Measurements from ENCODE around the gene NOCT.

NOCT gene

DNA sequence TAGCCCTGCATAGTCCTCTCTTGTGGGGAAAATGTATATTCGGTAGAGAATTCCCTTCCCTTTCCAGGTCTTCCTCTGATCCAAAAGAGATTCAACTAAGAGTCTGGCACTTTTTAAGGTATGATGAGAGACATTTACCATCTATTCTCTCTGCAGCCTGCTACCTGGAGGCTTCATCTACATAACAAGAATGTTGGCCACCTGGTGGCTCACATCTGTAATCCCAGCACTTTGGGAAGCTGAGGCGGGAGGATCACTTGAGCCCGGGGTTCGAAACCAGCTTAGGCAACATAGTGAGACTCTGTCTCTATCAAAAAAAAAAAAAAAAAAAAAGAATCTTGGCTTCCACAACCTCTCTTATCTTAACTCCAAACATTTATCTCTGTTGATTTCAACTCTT lies 40.4 kb upstream of the NOCT start:
- no peak overlapping the region for H3K9ac ChIP-seq (ENCODE audit: low read length)
- no peak overlapping the region for H2AFZ ChIP-seq (ENCODE audit: low read length)
- no peak overlapping the region for H3K27ac ChIP-seq (ENCODE audit: low read length)
- no peaks in the 10 kb centered on the region for H3K9me3 ChIP-seq (replicated peaks; ENCODE audit: insufficient read depth, low read length)
- H3K4me1 ChIP-seq (ENCODE audit: low read length): no peaks in the 10 kb centered on the region
- no peaks in the 10 kb centered on the region for H3K9me2 ChIP-seq (replicated peaks; ENCODE audit: insufficient read depth, low read length)
- no peaks in the 10 kb centered on the region for H3K27me3 ChIP-seq (replicated peaks; ENCODE audit: insufficient read depth, low read length)
- no peaks in the 10 kb centered on the region for H4K20me1 ChIP-seq (ENCODE audit: insufficient read depth, low read length)
- H3F3A ChIP-seq (ENCODE audit: insufficient read depth, low read length): no peaks in the 10 kb centered on the region
- no peak for TF ChIP-seq EZH2 (optimal IDR thresholded peaks at IDR 0.05; ENCODE audit: low read depth, low read length)
- no peak overlapping the region for H3K4me2 ChIP-seq (ENCODE audit: low read depth, low read length)
- no peak for DNase-seq
- H3K4me3 ChIP-seq (ENCODE audit: low read length): no peak overlapping the region
- no peaks in the 10 kb centered on the region for H3K79me2 ChIP-seq (ENCODE audit: low read length)
- no peaks in the 10 kb centered on the region for H3K36me3 ChIP-seq (replicated peaks; ENCODE audit: insufficient read depth, low read length)

DNA sequence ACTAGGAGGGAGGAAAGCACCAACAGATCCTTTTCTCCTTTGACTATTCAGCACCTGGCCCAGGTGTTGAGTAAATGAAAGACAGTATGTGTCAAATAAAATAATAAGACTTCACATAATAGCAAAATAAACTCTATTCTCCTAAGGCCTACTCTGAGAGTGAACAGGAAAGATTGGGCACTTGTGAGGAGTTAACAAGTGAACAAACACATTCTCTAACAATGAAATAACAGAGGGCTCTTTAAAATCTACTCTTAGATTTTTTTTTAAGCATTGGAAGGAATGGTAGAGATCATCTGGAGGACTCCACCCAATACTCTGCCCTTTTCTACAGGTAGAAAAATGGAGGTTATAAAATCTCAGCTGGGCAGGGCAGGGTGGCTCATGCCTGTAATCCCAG lies 39.1 kb upstream of the NOCT start:
- no peaks in the 10 kb centered on the region for H4K20me1 ChIP-seq (ENCODE audit: insufficient read depth, low read length)
- H2AFZ ChIP-seq (ENCODE audit: low read length): no peak overlapping the region
- no peaks in the 10 kb centered on the region for H3K79me2 ChIP-seq (ENCODE audit: low read length)
- H3K27ac ChIP-seq (ENCODE audit: low read length): no peak overlapping the region
- no peaks in the 10 kb centered on the region for H3K36me3 ChIP-seq (replicated peaks; ENCODE audit: insufficient read depth, low read length)
- H3K4me2 ChIP-seq (ENCODE audit: low read depth, low read length): no peak overlapping the region
- no peak overlapping the region for H3K9ac ChIP-seq (ENCODE audit: low read length)
- no peaks in the 10 kb centered on the region for H3K9me3 ChIP-seq (replicated peaks; ENCODE audit: insufficient read depth, low read length)
- no peak for DNase-seq
- no peaks in the 10 kb centered on the region for H3K4me1 ChIP-seq (ENCODE audit: low read length)
- no peaks in the 10 kb centered on the region for H3K27me3 ChIP-seq (replicated peaks; ENCODE audit: insufficient read depth, low read length)
- H3F3A ChIP-seq (ENCODE audit: insufficient read depth, low read length): no peaks in the 10 kb centered on the region
- H3K9me2 ChIP-seq (replicated peaks; ENCODE audit: insufficient read depth, low read length): no peaks in the 10 kb centered on the region
- TF ChIP-seq EZH2phosphoT487 (IDR thresholded peaks at IDR 0.05; ENCODE audit: low read length) (no peak), EZH2 (optimal IDR thresholded peaks at IDR 0.05; ENCODE audit: low read depth, low read length) (no peak)
- TF ChIP-seq, protein P1, sequence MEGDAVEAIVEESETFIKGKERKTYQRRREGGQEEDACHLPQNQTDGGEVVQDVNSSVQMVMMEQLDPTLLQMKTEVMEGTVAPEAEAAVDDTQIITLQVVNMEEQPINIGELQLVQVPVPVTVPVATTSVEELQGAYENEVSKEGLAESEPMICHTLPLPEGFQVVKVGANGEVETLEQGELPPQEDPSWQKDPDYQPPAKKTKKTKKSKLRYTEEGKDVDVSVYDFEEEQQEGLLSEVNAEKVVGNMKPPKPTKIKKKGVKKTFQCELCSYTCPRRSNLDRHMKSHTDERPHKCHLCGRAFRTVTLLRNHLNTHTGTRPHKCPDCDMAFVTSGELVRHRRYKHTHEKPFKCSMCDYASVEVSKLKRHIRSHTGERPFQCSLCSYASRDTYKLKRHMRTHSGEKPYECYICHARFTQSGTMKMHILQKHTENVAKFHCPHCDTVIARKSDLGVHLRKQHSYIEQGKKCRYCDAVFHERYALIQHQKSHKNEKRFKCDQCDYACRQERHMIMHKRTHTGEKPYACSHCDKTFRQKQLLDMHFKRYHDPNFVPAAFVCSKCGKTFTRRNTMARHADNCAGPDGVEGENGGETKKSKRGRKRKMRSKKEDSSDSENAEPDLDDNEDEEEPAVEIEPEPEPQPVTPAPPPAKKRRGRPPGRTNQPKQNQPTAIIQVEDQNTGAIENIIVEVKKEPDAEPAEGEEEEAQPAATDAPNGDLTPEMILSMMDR (IDR thresholded peaks at IDR 0.05; ENCODE audit: low read length): no peak
- no peak overlapping the region for H3K4me3 ChIP-seq (ENCODE audit: low read length)

DNA sequence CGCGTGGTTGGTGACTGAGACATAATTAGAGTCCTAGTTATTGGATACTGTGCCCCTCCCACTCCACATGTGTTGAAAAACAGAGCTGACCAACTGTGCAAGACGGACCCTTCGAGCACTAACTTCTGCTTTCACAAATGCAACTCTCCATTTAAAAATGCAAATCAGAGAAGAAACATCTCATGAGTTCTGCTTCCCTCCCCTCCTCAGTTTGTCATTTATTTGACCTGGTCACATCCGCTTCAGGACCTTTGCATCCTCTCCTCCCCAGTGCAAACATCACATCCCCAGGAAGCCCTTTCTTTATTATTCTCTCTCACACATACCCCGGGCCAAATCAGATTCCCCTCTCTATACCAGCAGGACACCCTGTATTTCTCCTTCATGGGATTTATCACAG lies 38.1 kb upstream of the NOCT start:
- H3K27ac ChIP-seq (ENCODE audit: low read length): no peak overlapping the region
- H3F3A ChIP-seq (ENCODE audit: insufficient read depth, low read length): no peaks in the 10 kb centered on the region
- H3K4me1 ChIP-seq (ENCODE audit: low read length): no peaks in the 10 kb centered on the region
- H3K4me3 ChIP-seq (ENCODE audit: low read length): no peak overlapping the region
- no peaks in the 10 kb centered on the region for H3K27me3 ChIP-seq (replicated peaks; ENCODE audit: insufficient read depth, low read length)
- no peaks in the 10 kb centered on the region for H4K20me1 ChIP-seq (ENCODE audit: insufficient read depth, low read length)
- no peaks in the 10 kb centered on the region for H3K79me2 ChIP-seq (ENCODE audit: low read length)
- H3K36me3 ChIP-seq (replicated peaks; ENCODE audit: insufficient read depth, low read length): no peaks in the 10 kb centered on the region
- H3K9me2 ChIP-seq (replicated peaks; ENCODE audit: insufficient read depth, low read length): no peaks in the 10 kb centered on the region
- no peak overlapping the region for H3K9ac ChIP-seq (ENCODE audit: low read length)
- no peak for DNase-seq
- TF ChIP-seq EZH2 (optimal IDR thresholded peaks at IDR 0.05; ENCODE audit: low read depth, low read length) (no peak), EZH2phosphoT487 (IDR thresholded peaks at IDR 0.05; ENCODE audit: low read length) (no peak)
- TF ChIP-seq, protein P1 (IDR thresholded peaks at IDR 0.05; ENCODE audit: low read length): no peak
- no peaks in the 10 kb centered on the region for H3K9me3 ChIP-seq (replicated peaks; ENCODE audit: insufficient read depth, low read length)
- no peak overlapping the region for H2AFZ ChIP-seq (ENCODE audit: low read length)
- H3K4me2 ChIP-seq (ENCODE audit: low read depth, low read length): no peak overlapping the region

DNA sequence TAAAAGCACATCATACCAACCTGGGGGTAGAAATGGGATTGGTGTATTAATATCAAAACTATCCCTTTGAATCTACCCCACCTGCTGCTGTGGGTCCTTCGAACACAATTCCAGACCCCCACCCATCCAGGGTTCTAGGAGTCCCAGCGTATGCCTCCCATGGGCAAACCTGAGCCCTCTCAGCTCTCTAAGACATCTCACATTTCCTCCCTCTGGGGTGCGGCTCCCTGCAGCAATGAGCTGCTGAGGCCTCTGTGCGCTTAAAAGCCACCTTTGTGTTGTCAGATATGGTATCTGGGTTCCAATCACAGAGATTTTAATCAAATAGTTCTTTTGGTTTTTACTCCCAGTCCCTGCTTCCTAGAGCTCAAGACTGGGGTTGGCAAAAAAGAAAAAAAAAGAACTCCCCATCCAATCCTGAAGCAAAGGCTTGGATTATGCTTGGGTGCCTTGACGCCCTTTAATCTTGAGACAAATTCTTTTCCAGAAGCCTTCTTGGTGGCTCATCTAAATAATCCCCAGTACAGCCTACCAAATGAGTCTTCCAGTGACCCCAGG lies 37.5 kb upstream of the NOCT start:
- no peaks in the 10 kb centered on the region for H3K27me3 ChIP-seq (replicated peaks; ENCODE audit: insufficient read depth, low read length)
- no peak overlapping the region for H3K27ac ChIP-seq (ENCODE audit: low read length)
- TF ChIP-seq, protein P1 (IDR thresholded peaks at IDR 0.05; ENCODE audit: low read length): no peak
- TF ChIP-seq EZH2phosphoT487 (IDR thresholded peaks at IDR 0.05; ENCODE audit: low read length) (no peak), EZH2 (optimal IDR thresholded peaks at IDR 0.05; ENCODE audit: low read depth, low read length) (no peak)
- H3K9me2 ChIP-seq (replicated peaks; ENCODE audit: insufficient read depth, low read length): no peaks in the 10 kb centered on the region
- H4K20me1 ChIP-seq (ENCODE audit: insufficient read depth, low read length): no peaks in the 10 kb centered on the region
- no peaks in the 10 kb centered on the region for H3F3A ChIP-seq (ENCODE audit: insufficient read depth, low read length)
- no peaks in the 10 kb centered on the region for H3K4me1 ChIP-seq (ENCODE audit: low read length)
- H3K79me2 ChIP-seq (ENCODE audit: low read length): no peaks in the 10 kb centered on the region
- H3K9me3 ChIP-seq (replicated peaks; ENCODE audit: insufficient read depth, low read length): no peaks in the 10 kb centered on the region
- no peak overlapping the region for H3K9ac ChIP-seq (ENCODE audit: low read length)
- no peaks in the 10 kb centered on the region for H3K36me3 ChIP-seq (replicated peaks; ENCODE audit: insufficient read depth, low read length)
- no peak overlapping the region for H3K4me3 ChIP-seq (ENCODE audit: low read length)
- no peak overlapping the region for H3K4me2 ChIP-seq (ENCODE audit: low read depth, low read length)
- no peak for DNase-seq
- H2AFZ ChIP-seq (ENCODE audit: low read length): no peak overlapping the region

All from MM.1S (cell line).